Lower lobe of right lung (tissue), 2 donors: ENCODE results near the gene NLRC3. TPM values are rescaled to one million over a fixed set of nuclear protein-coding genes. Genes with fewer than 3 reads are reported as not detected.

ENCODE experiments used
- ATAC-seq, 2 donors: fragments of 200-7000 bp; cut with Tn5 transposase; one replicate each; pipeline ENCODE4 v1.9.1; 2020 to 2022; ENCODE audit warnings: mild to moderate bottlenecking in 2 of 2, moderate library complexity in 2 of 2
- DNase-seq: peaks from one replicate; pipeline ENCODE4 v3.0.0-alpha.2; 2020
- H3K27ac ChIP-seq: fragments of 200-600 bp; one replicate; pipeline ENCODE4 v1.8.0; 2022
- H3K27me3 ChIP-seq: fragments of 200-600 bp; one replicate; pipeline ENCODE4 v1.8.0; 2022; ENCODE audit warnings: low read depth
- H3K36me3 ChIP-seq: fragments of 200-600 bp; one replicate; pipeline ENCODE4 v1.8.0; 2022; ENCODE audit warnings: mild to moderate bottlenecking
- H3K4me1 ChIP-seq: fragments of 200-600 bp; one replicate; pipeline ENCODE4 v1.8.0; 2022
- H3K4me3 ChIP-seq: fragments of 200-600 bp; one replicate; pipeline ENCODE4 v1.8.0; 2022; ENCODE audit warnings: mild to moderate bottlenecking
- H3K9me3 ChIP-seq: fragments of 200-600 bp; one replicate; pipeline ENCODE4 v1.8.0; 2022
- intact Hi-C: fragments of 100-400 bp; cut with DNase I; formaldehyde crosslinking; loops from one replicate; pipeline ENCODE4 v1.11.0; 2022
- total RNA-seq: library from RNA; stranded (reverse); fragmentation: NEBNext Ultra II Directional; extraction: Animal tissue kit (Norgen Biotek cat#: 25700); gene quantifications from one replicate; pipeline ENCODE4 v1.2.1, GENCODE V29; 2021
- TF ChIP-seq, protein P1 (sequence below): fragments of 200-600 bp; IDR thresholded peaks from one replicate; pipeline ENCODE4 v1.8.0; 2022; ENCODE audit warnings: antibody characterized with exemption, mild to moderate bottlenecking
- donor health status: DM: no; HTN: yes; CAD: no; lungs with severe emphysema.

Gene NLRC3
- total RNA-seq, 1 donor from 2014 or later = 3.9 TPM

DNA sequence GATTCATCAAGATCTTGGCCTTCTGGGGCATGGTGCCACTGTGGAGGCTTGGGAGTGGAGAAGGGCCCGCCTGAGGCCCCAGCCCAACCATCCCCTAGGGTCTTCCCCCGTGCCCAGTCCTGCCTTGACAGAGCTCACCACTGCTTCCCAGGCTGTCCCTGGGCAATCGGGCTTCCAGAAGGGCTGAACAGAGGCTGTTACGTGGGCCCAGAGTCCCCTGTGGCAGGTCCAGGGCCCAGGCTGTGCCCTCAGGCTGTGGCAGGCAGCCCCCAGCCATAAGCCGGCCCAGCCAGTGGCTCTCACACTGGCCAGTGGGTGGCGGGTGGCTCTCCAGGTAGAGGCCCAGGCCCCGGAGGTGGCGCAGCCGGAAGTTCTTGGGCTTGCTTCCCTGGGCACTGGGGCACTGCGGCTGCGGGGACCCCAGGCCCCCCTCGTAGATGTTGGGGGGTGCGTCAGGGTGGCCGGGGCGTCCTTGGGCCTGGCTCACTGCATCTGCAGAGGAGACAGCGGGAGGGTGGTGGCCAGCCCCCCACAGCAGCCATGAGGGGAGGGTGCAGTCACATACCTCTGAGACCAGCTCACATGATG lies 82.7 kb downstream of the NLRC3 start:
- Histone ChIP-seq H3K4me3 (no peak overlapping the region), H3K27me3 (no peaks in the 10 kb centered on the region), H3K27ac (no peak overlapping the region), H3K4me1 (no peaks in the 10 kb centered on the region), H3K36me3 (no peaks in the 10 kb centered on the region), H3K9me3 (no peaks in the 10 kb centered on the region)
- intact Hi-C loops = no loop called here
- DNase-seq = peak; percentile 35
- no peak for ATAC-seq
- TF ChIP-seq, protein P1, sequence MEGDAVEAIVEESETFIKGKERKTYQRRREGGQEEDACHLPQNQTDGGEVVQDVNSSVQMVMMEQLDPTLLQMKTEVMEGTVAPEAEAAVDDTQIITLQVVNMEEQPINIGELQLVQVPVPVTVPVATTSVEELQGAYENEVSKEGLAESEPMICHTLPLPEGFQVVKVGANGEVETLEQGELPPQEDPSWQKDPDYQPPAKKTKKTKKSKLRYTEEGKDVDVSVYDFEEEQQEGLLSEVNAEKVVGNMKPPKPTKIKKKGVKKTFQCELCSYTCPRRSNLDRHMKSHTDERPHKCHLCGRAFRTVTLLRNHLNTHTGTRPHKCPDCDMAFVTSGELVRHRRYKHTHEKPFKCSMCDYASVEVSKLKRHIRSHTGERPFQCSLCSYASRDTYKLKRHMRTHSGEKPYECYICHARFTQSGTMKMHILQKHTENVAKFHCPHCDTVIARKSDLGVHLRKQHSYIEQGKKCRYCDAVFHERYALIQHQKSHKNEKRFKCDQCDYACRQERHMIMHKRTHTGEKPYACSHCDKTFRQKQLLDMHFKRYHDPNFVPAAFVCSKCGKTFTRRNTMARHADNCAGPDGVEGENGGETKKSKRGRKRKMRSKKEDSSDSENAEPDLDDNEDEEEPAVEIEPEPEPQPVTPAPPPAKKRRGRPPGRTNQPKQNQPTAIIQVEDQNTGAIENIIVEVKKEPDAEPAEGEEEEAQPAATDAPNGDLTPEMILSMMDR = no peak

DNA sequence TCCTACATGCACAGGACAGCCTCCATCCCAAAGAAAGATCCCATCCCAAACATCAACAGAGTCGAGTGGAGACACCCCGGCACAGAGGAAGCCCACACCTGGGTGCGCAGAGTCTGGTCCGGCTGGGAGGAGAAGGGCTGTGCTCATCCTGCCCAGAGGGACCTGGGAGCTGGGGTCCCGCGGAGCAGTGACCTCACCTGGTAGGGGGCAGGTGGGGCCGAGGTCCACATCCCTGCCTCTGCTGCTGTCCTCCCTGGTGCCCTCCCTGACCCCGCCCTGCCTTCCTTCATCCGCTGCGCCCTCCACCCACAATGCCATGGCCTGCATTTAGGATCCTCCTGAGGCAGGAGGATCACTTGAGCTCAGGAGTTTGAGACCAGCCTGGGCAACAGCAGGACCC lies 84.8 kb downstream of the NLRC3 start:
- DNase-seq (peak; percentile 40), ATAC-seq (no peak)
- Histone ChIP-seq H3K27me3 (no peaks in the 10 kb centered on the region), H3K4me1 (no peaks in the 10 kb centered on the region), H3K9me3 (no peaks in the 10 kb centered on the region), H3K27ac (no peak overlapping the region), H3K4me3 (no peak overlapping the region), H3K36me3 (peaks cover 7% of the 10 kb centered on the region)
- intact Hi-C loops = no loop called here
- TF ChIP-seq, protein P1 = no peak

DNA sequence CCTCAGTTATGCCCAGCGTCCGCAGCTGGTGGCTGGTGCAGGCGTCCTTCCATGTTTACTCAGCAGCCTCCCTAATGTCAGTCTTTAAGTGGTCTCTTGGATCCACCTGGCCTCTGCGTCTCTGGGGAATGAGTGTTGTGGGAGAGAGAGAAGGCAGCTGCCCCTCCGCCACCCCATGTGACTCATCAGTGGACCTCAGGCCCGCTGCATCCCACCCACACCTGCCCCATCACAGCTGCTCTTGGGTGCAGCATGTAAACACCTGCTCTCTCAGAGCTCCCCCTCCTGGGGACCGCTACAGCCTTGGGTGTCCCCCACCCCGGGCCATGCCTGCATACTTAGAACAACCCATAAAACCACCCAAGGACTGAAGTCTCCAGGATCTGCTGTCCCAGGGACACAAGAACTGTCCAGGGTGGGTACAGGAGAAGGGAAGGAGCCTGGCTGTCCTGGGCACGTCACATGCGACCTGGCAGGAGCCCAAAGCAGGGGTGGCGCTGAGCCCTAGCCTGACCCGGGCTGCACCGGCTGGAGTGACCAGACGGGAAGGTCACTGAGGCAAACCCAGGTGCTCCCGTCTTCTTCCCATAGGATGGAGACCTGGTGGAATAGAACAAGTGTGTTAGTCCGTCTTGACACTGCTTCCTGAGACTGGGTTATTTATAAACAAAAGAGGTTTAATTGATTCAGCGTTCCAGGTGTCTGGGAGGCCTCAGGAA lies 86.1 kb downstream of the NLRC3 start:
- Histone ChIP-seq H3K9me3 (no peaks in the 10 kb centered on the region), H3K4me3 (no peak overlapping the region), H3K27me3 (no peaks in the 10 kb centered on the region), H3K4me1 (no peaks in the 10 kb centered on the region), H3K36me3 (peaks cover 19% of the 10 kb centered on the region), H3K27ac (no peak overlapping the region)
- DNase-seq = peak; percentile 41
- TF ChIP-seq, protein P1 = no peak
- peak in 1 of 2 donors; percentile 13 for ATAC-seq
- intact Hi-C loops = no loop called here

Other genes with a start within 250 kb of the NLRC3 start
- not detected for gene OR2C1, start 221.5 kb downstream of the NLRC3 start, total RNA-seq
- 12.7 TPM for gene ZSCAN32, start 176.4 kb downstream of the NLRC3 start, total RNA-seq
- 9.0 TPM for gene ZNF174, start 176.2 kb downstream of the NLRC3 start, total RNA-seq
- gene ZNF597, start 133.9 kb downstream of the NLRC3 start, total RNA-seq = 4.4 TPM
- gene NAA60, start 133.7 kb downstream of the NLRC3 start, total RNA-seq = 56.3 TPM
- gene C16orf90, start 81.9 kb downstream of the NLRC3 start, total RNA-seq = not detected
- 30.3 TPM for gene CLUAP1, start 76.4 kb downstream of the NLRC3 start, total RNA-seq
- gene SLX4, start 34.2 kb upstream of the NLRC3 start, total RNA-seq = 5.7 TPM
- gene DNASE1, start 77.3 kb upstream of the NLRC3 start, total RNA-seq = 14.3 TPM
- gene TRAP1, start 140.1 kb upstream of the NLRC3 start, total RNA-seq = 51.8 TPM